ENCODE results near the gene ZNF732.
A peak's percentile ranks its signal among the peaks of the same experiment; 100 is the strongest.
"Not testable (repeated sequence)": the region's sequence is repeated elsewhere in the genome, so short reads cannot be mapped to it uniquely, and the experiment has no call there.

The ZNF732 gene

GRCh38 chr4:304969-305680 lies at the start of gene ZNF732:
Gene ZNF732, minus strand, starts transcription at chr4:305474. Its CDS starts 164 bp downstream, at chr4:305310.
- peak; percentile 30 for DNase-seq (ENCODE audit: low spot score)

- DNase-seq (ENCODE audit: low spot score): no peak
Observed at GRCh38 chr4:340011-340410, 34.7 kb upstream of the ZNF732 start.

GRCh38 chr4:338759-339097 lies 33.5 kb upstream of the ZNF732 start:
- DNase-seq (ENCODE audit: low spot score): no peak

GRCh38 chr4:337932-338758 lies 32.9 kb upstream of the ZNF732 start:
- DNase-seq (ENCODE audit: low spot score): peak; percentile 17

GRCh38 chr4:337143-337931 lies 32.1 kb upstream of the ZNF732 start, which contains the start of gene ZNF141:
Gene ZNF141, plus strand, starts transcription at chr4:337814. Its CDS starts 170 bp downstream, at chr4:337984.
- DNase-seq (ENCODE audit: low spot score): peak; percentile 97

GRCh38 chr4:336893-337142 lies 31.5 kb upstream of the ZNF732 start:
- no peak for DNase-seq (ENCODE audit: low spot score)

GRCh38 chr4:336099-336892 lies 31.0 kb upstream of the ZNF732 start:
- no peak for DNase-seq (ENCODE audit: low spot score)

- no peak for DNase-seq (ENCODE audit: low spot score)
Observed at GRCh38 chr4:335515-335914, 30.2 kb upstream of the ZNF732 start.

- no peak for DNase-seq (ENCODE audit: low spot score)
Observed at GRCh38 chr4:328729-329128, 23.5 kb upstream of the ZNF732 start.

GRCh38 chr4:314296-314903 lies 9.1 kb upstream of the ZNF732 start:
- no peak for DNase-seq (ENCODE audit: low spot score)

- no peak for DNase-seq (ENCODE audit: low spot score)
Observed at GRCh38 chr4:309807-310206, 4.5 kb upstream of the ZNF732 start.

GRCh38 chr4:306551-306961 lies 1.3 kb upstream of the ZNF732 start:
- DNase-seq (ENCODE audit: low spot score): no peak

GRCh38 chr4:304516-304915 lies 758 bp downstream of the ZNF732 start:
- not testable (repeated sequence) for DNase-seq (ENCODE audit: low spot score)

GRCh38 chr4:302381-302780 lies 2.9 kb downstream of the ZNF732 start:
- no peak for DNase-seq (ENCODE audit: low spot score)

GRCh38 chr4:294732-295131 lies 10.5 kb downstream of the ZNF732 start:
- DNase-seq (ENCODE audit: low spot score): no peak

- no peak for DNase-seq (ENCODE audit: low spot score)
Observed at GRCh38 chr4:288891-289290, 16.4 kb downstream of the ZNF732 start.

GRCh38 chr4:273309-274017 lies 31.8 kb downstream of the ZNF732 start:
- no peak for DNase-seq (ENCODE audit: low spot score)

- no peak for DNase-seq (ENCODE audit: low spot score)
Observed at GRCh38 chr4:271492-272103, 33.7 kb downstream of the ZNF732 start.

- not testable (repeated sequence) for DNase-seq (ENCODE audit: low spot score)
Observed at GRCh38 chr4:259240-259639, 46.0 kb downstream of the ZNF732 start.

GRCh38 chr4:256492-256891 lies 48.8 kb downstream of the ZNF732 start:
- DNase-seq (ENCODE audit: low spot score): no peak

Measured in kidney capillary endothelial cell (primary cell).